Astrocyte of the spinal cord (primary cell): ENCODE data around the gene ZNF423.

Experiments used
- DNase-seq: peaks from one replicate; pipeline ENCODE4 v3.0.0; 2011; ENCODE audit warnings: low read depth, low spot score
- H3K4me3 ChIP-seq: 2 replicates; pipeline ENCODE4 v1.5.1; 2011; ENCODE audit warnings: low read depth, mild to moderate bottlenecking, low read length, moderate library complexity
- in situ Hi-C: cut with HindIII; loops from 2 replicates; pipeline ENCODE4 v1.10.0; 2017; ENCODE audit warnings: low sequenced_read_pairs
- TF ChIP-seq, protein P1 (sequence below): IDR thresholded peaks from 2 replicates; pipeline ENCODE4 v1.5.1; 2012; ENCODE audit warnings: low read depth, mild to moderate bottlenecking, low read length, inconsistent platforms

ZNF423 gene

GRCh38 chr16:49766225-49766624, 89.7 kb downstream of the ZNF423 start:
- no peak overlapping the region for H3K4me3 ChIP-seq
- TF ChIP-seq, protein P1, sequence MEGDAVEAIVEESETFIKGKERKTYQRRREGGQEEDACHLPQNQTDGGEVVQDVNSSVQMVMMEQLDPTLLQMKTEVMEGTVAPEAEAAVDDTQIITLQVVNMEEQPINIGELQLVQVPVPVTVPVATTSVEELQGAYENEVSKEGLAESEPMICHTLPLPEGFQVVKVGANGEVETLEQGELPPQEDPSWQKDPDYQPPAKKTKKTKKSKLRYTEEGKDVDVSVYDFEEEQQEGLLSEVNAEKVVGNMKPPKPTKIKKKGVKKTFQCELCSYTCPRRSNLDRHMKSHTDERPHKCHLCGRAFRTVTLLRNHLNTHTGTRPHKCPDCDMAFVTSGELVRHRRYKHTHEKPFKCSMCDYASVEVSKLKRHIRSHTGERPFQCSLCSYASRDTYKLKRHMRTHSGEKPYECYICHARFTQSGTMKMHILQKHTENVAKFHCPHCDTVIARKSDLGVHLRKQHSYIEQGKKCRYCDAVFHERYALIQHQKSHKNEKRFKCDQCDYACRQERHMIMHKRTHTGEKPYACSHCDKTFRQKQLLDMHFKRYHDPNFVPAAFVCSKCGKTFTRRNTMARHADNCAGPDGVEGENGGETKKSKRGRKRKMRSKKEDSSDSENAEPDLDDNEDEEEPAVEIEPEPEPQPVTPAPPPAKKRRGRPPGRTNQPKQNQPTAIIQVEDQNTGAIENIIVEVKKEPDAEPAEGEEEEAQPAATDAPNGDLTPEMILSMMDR = no peak
- in situ Hi-C loops = no loop called here
- DNase-seq = no peak

DNA sequence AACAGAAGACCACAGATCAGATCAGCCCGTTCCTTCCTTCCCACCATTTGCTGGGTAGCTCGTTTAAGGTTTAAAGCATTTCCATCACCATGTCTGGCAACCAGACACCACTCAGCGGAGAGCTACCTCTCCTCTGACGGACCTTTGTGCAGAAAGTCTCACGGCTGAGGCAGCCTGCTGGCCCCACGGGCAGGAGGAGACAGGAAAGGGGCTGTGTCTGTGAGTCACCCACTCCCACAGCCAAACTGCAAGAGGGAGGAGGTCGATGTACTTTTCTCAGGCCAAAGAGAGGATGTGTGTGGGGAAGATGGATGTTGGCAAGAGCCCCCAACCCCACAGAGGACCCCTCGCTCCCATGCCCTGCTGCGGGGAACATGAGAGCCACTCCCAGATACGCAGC, 92.1 kb downstream of the ZNF423 start:
- TF ChIP-seq, protein P1 = no peak

DNA sequence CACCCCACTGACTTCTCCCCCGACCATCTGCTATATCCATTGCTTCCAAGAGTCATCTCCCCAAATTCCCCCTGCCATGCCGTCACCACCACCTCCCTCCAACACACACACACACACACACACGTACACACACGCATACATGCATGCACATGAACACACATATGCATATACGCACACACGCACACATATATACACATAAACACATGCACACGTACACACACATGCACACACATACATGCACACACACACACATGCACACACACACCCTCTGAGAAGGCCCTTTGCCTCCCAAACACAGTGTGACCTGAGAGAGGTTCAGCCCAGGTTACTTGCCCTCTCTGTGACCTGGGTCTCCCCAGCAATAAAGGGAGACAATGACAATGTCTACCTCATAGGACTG, 95.1 kb downstream of the ZNF423 start:
- DNase-seq = no peak
- in situ Hi-C loops = no loop called here
- H3K4me3 ChIP-seq = no peak overlapping the region
- TF ChIP-seq, protein P1 = no peak

More for the DNA sequence above, 92.1 kb downstream of the ZNF423 start:
- H3K4me3 ChIP-seq = no peak overlapping the region
- peak; percentile 56 for DNase-seq
- in situ Hi-C loops = no loop called here

DNA sequence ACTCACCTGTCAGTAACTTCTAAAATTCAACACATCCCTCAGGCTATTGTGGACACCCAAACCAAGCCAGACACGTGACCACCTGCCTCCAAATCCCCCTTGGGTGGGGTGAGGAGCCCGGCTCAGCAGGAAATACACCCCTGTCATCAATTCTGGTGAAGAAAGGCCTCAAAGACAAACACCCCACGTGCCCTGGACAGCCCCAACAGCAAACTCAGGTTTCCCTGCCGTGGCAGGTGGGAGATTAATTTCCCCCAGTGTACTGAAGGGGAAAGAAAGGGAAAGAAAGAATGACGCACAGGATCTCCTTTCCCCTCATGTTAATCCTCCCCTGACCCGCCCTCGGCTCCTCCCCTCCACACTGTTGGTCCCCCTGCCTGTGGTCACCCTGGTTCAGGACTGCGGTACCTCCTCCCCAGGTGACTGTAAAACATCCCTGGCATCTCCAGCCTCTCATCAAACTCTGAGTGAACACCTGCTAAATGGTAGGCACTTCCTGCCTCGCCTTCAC, 98.3 kb downstream of the ZNF423 start:
- H3K4me3 ChIP-seq = no peak overlapping the region
- in situ Hi-C loops = no loop called here
- TF ChIP-seq, protein P1 = no peak
- no peak for DNase-seq

DNA sequence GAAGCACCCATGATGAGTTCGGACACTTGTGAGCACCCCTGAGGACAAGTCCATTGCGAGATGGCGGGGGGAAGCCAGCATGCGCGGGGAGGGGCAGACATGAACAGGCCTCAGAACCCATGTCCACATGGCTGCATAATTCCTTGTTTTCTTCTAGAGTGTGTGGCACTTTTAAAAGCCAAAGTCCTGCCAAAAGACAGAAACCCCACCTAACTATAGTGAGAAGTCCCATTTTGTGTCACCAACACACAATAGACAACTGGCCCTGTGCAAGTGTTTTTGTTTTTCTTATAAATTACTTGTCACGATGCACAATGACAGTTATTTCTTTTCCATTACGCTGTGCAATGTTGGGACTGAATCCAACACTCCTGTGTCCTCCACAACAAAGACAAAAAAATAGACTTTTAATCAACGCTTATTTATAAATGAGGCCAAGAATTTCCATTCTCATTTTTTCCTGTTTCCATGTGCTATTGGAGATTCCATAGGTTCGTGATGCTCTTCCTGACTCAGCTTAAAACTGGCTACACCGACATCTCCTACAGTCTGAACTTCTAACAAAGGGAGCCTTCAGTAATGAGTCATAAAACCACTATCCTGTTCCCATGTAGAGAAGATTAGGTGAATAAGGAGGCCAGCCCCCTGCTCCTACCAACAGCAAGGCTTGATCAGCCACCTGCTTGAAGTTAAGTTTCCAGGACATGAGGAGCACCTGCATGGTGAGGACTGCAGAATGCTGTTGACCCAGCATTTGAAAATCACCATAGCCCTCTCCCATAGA, 98.9 kb downstream of the ZNF423 start:
- TF ChIP-seq, protein P1 = no peak
- in situ Hi-C loops = no loop called here
- peak; percentile 80 for DNase-seq
- H3K4me3 ChIP-seq = no peak overlapping the region

GRCh38 chr16:49755716-49756505, 100.0 kb downstream of the ZNF423 start:
- in situ Hi-C loops = no loop called here

More at GRCh38 chr16:49755716-49756505, 100.0 kb downstream of the ZNF423 start:
- DNase-seq = no peak
- TF ChIP-seq, protein P1 = no peak
- no peak overlapping the region for H3K4me3 ChIP-seq
